ENCODE data around the gene ZNF264. TPM values are rescaled to one million over a fixed set of nuclear protein-coding genes. Genes with fewer than 3 reads are reported as not detected.

Gene ZNF264
- total RNA-seq, 4 donors from 2014 or later, result 35.4 to 50.2 (median 38.9) TPM

Other genes with a start within 250 kb of the ZNF264 start
- gene USP29, start 71.5 kb upstream of the ZNF264 start, total RNA-seq, result not detected
- gene ZIM3, start 46.3 kb upstream of the ZNF264 start, total RNA-seq, result not detected
- not detected for gene DUXA, start 24.0 kb upstream of the ZNF264 start, total RNA-seq
- 1 to 10 TPM in 3 of 4 donors, not detected in 1; 1.1 to 3.1 (median 2.3) TPM for gene AURKC, start 39.5 kb downstream of the ZNF264 start, total RNA-seq
- gene ZNF805, start 49.1 kb downstream of the ZNF264 start, total RNA-seq, result 10 to 100 TPM; 18.0 to 24.6 (median 18.9) TPM
- 100 to 1,000 TPM in 1 of 4 donors, 10 to 100 TPM in 3; 75.2 to 101 (median 78.6) TPM for gene ZNF460, start 89.0 kb downstream of the ZNF264 start, total RNA-seq
- 10 to 100 TPM in 3 of 4 donors, 1 to 10 TPM in 1; 9.8 to 15.8 (median 11.6) TPM for gene ZNF543, start 129.0 kb downstream of the ZNF264 start, total RNA-seq
- gene ZNF304, start 159.8 kb downstream of the ZNF264 start, total RNA-seq, result 10 to 100 TPM in 3 of 4 donors, 1 to 10 TPM in 1; 10.0 to 12.4 (median 11.3) TPM
- 10 to 100 TPM; 16.5 to 20.7 (median 19.9) TPM for gene TRAPPC2B, start 172.1 kb downstream of the ZNF264 start, total RNA-seq
- gene ZNF547, start 172.1 kb downstream of the ZNF264 start, total RNA-seq, result 1 to 10 TPM; 1.8 to 4.2 (median 2.7) TPM
- gene ZNF548, start 198.4 kb downstream of the ZNF264 start, total RNA-seq, result 10 to 100 TPM; 18.8 to 30.9 (median 25.7) TPM
- gene ZNF17, start 219.7 kb downstream of the ZNF264 start, total RNA-seq, result 10 to 100 TPM; 10.2 to 23.8 (median 15.2) TPM
- gene ZNF749, start 243.8 kb downstream of the ZNF264 start, total RNA-seq, result 10 to 100 TPM in 3 of 4 donors, 1 to 10 TPM in 1; 8.3 to 15.5 (median 13.5) TPM

Measured in suprapubic skin (tissue), 4 donors.